GM12891 (cell line): ENCODE measurements around the gene FAM118B.

Source experiments
- POLR2A ChIP-seq: IDR thresholded peaks from 2 replicates; pipeline ENCODE4 v1.6.1; 2011; ENCODE audit warnings: low read depth, low read length, control low read depth
- POLR2AphosphoS5 ChIP-seq: IDR thresholded peaks from 2 replicates; pipeline ENCODE4 v1.6.1; 2011; ENCODE audit warnings: low read depth, low read length, control low read depth
- SPI1 ChIP-seq: IDR thresholded peaks from 2 replicates; pipeline ENCODE4 v1.6.1; 2011; ENCODE audit warnings: low read depth, low read length, control low read depth

GRCh38 chr11:126246636-126247035, 35.1 kb downstream of the FAM118B start:
- TF ChIP-seq POLR2A (no peak), POLR2AphosphoS5 (no peak), SPI1 (no peak)
